ENCODE data around the gene CAB39L. TPM values are rescaled to one million over a fixed set of nuclear protein-coding genes. Genes with fewer than 3 reads are reported as not detected.

Gene CAB39L
- total and polyA plus RNA-seq, 2 experiments from 2014 or later: 3.3 to 4.4 TPM

GRCh38 chr13:49407936-49408335, 35.9 kb downstream of the CAB39L start:
- Histone ChIP-seq H3K4me3 (no peak overlapping the region), H3K27ac (ENCODE audit: low read depth) (no peak overlapping the region), H3K79me2 (replicated peaks; ENCODE audit: insufficient read depth) (no peaks in the 10 kb centered on the region), H2AFZ (no peak overlapping the region), H3K4me2 (no peak overlapping the region), H3K4me1 (ENCODE audit: insufficient read depth) (peaks cover 11% of the 10 kb centered on the region), H3F3A (replicated peaks; ENCODE audit: low read depth) (no peaks in the 10 kb centered on the region), H3K36me3 (ENCODE audit: insufficient read depth) (no peaks in the 10 kb centered on the region), H4K20me1 (replicated peaks; ENCODE audit: insufficient read depth) (no peaks in the 10 kb centered on the region), H3K27me3 (ENCODE audit: insufficient read depth) (peaks cover 53% of the 10 kb centered on the region), H3K9me2 (ENCODE audit: insufficient read depth) (no peaks in the 10 kb centered on the region)
- DNase-seq (ENCODE audit: low spot score) (no peak), ATAC-seq (no peak)
- Mint-ChIP-seq H3K36me3 (ENCODE audit: low read depth) (no peaks in the 10 kb centered on the region), H3K9me3 (no peaks in the 10 kb centered on the region; the same call in 2 of the 3 replicates), H3K4me1 (peaks cover 6% of the 10 kb centered on the region), H3K27me3 (ENCODE audit: insufficient read depth, low read depth, poor library complexity) (peaks cover 48% of the 10 kb centered on the region), H3K27ac (no peak overlapping the region), H3K4me3 (no peak overlapping the region)
- TF ChIP-seq EZH2phosphoT487 (IDR thresholded peaks at IDR 0.05; ENCODE audit: unreplicated experiment) (no peak), STAT1 (IDR thresholded peaks at IDR 0.05; ENCODE audit: unreplicated experiment) (no peak), REST (IDR thresholded peaks at IDR 0.05; ENCODE audit: unreplicated experiment) (no peak), POLR2AphosphoS5 (IDR thresholded peaks at IDR 0.05; ENCODE audit: low read depth) (no peak), CREB1 (CRISPR knock-in tag; IDR thresholded peaks at IDR 0.05; ENCODE audit: low read depth) (no peak), ETS1 (IDR thresholded peaks at IDR 0.05) (no peak), ZNF114 (CRISPR knock-in tag; IDR thresholded peaks at IDR 0.05) (no peak), CTCF (conservative IDR thresholded peaks at IDR 0.05; ENCODE audit: low read depth in 2 of 2) (no peak), ZNF462 (CRISPR knock-in tag; IDR thresholded peaks at IDR 0.05) (no peak), ZNF331 (CRISPR knock-in tag; IDR thresholded peaks at IDR 0.05; ENCODE audit: low read depth) (no peak), JUNB (IDR thresholded peaks at IDR 0.05; ENCODE audit: unreplicated experiment) (no peak), EZH2 (IDR thresholded peaks at IDR 0.05; ENCODE audit: low read depth, unreplicated experiment) (no peak), NANOG (IDR thresholded peaks at IDR 0.05; ENCODE audit: borderline replicate concordance) (no peak)

Measured in GM23338 (cell line).